HepG2 (cell line): ENCODE data around the gene IGF2BP3. TPM values are rescaled to one million over a fixed set of nuclear protein-coding genes. Genes with fewer than 3 reads are reported as not detected.

ENCODE experiments used
- AGO1 ChIP-seq: fragments of 200-400 bp; formaldehyde crosslinking; IDR thresholded peaks from 2 replicates; pipeline ENCODE4 v1.6.1; 2017; ENCODE audit warnings: mild to moderate bottlenecking, low read depth, low read length, moderate library complexity; ENCODE audit not compliant: poor library complexity, severe bottlenecking
- ATAD3A ChIP-seq: sonication (generic); formaldehyde crosslinking; IDR thresholded peaks from 2 replicates; pipeline ENCODE4 v1.4.0; 2020; ENCODE audit warnings: missing genetic modification reagents
- CBX5 ChIP-seq: sonication (generic); formaldehyde crosslinking; IDR thresholded peaks from 2 replicates; pipeline ENCODE4 v1.4.0; 2020; ENCODE audit warnings: missing genetic modification reagents, borderline replicate concordance
- DZIP1 ChIP-seq: sonication (generic); formaldehyde crosslinking; IDR thresholded peaks from 2 replicates; pipeline ENCODE4 v1.5.0; 2020; ENCODE audit warnings: mild to moderate bottlenecking, missing genetic modification reagents
- GLI4 ChIP-seq: sonication (generic); formaldehyde crosslinking; IDR thresholded peaks from 2 replicates; pipeline ENCODE4 v1.5.1; 2020; ENCODE audit warnings: missing genetic modification reagents, mild to moderate bottlenecking, moderate library complexity, borderline replicate concordance
- GTF2F1 ChIP-seq: fragments of 150-350 bp; IDR thresholded peaks from 2 replicates; pipeline ENCODE4 v1.6.1; 2014; ENCODE audit warnings: low read length
- HNF4G ChIP-seq, 2 experiments: sonication (generic) in 1 of 2; formaldehyde crosslinking in 1 of 2; IDR thresholded peaks; 2 replicates each; pipeline versions ENCODE4 v1.4.0 to v1.6.1; 2011 to 2020; ENCODE audit warnings: borderline replicate concordance in 2 of 2, low read depth in 2 of 2, mild to moderate bottlenecking in 2 of 2, low read length in 1 of 2, missing genetic modification reagents in 1 of 2, moderate library complexity in 1 of 2
- ISX ChIP-seq: sonication (generic); formaldehyde crosslinking; conservative IDR thresholded peaks from 2 replicates; pipeline ENCODE4 v1.5.0; 2020; ENCODE audit warnings: missing genetic modification reagents
- PAF1 ChIP-seq: IDR thresholded peaks from 2 replicates; pipeline ENCODE4 v1.6.1; 2016; ENCODE audit warnings: missing genetic modification reagents, missing compliant biosample characterization
- SNRNP70 ChIP-seq: fragments of 200-400 bp; formaldehyde crosslinking; IDR thresholded peaks from 2 replicates; pipeline ENCODE4 v1.6.1; 2017; ENCODE audit warnings: mild to moderate bottlenecking, low read depth, low read length, moderate library complexity
- THRA ChIP-seq: sonication (generic); formaldehyde crosslinking; IDR thresholded peaks from 2 replicates; pipeline ENCODE4 v1.4.0; 2020; ENCODE audit warnings: missing genetic modification reagents, borderline replicate concordance
- TOPORS ChIP-seq: sonication (generic); formaldehyde crosslinking; IDR thresholded peaks from 2 replicates; pipeline ENCODE4 v1.8.0; 2023; ENCODE audit warnings: mild to moderate bottlenecking, missing genetic modification reagents
- ZBTB8A ChIP-seq: sonication (generic); formaldehyde crosslinking; IDR thresholded peaks from 2 replicates; pipeline ENCODE4 v1.4.0; 2020; ENCODE audit warnings: mild to moderate bottlenecking, low read depth, missing genetic modification reagents, borderline replicate concordance
- ZNF224 ChIP-seq: sonication (generic); formaldehyde crosslinking; IDR thresholded peaks from 2 replicates; pipeline ENCODE4 v1.5.0; 2020; ENCODE audit warnings: mild to moderate bottlenecking, missing genetic modification reagents
- ZNF446 ChIP-seq: sonication (generic); formaldehyde crosslinking; IDR thresholded peaks from 2 replicates; pipeline ENCODE4 v1.5.0; 2020; ENCODE audit warnings: mild to moderate bottlenecking, missing genetic modification reagents
- ZNF598 ChIP-seq: sonication (generic); formaldehyde crosslinking; IDR thresholded peaks from 2 replicates; pipeline ENCODE4 v1.5.1; 2020; ENCODE audit warnings: mild to moderate bottlenecking, missing genetic modification reagents, borderline replicate concordance
- polyA plus RNA-seq, 8 experiments: library from polyadenylated mRNA; depleted of rRNA in 3 of 8; stranded (reverse) in 7 of 8; unstranded in 1 of 8; fragments of >200 nt; fragmentation: Illumina TruSeq in 4 of 8; extraction: Trizol in 4 of 8; gene quantifications; 2 replicates each; pipeline versions ENCODE4 v1.2.1 to v1.2.3, GENCODE V29; 2011 to 2016; ENCODE audit warnings: low read depth in 4 of 8, missing spikeins in 1 of 8, mixed read lengths in 1 of 8; ENCODE audit not compliant: insufficient read depth in 1 of 8
- total RNA-seq, 5 experiments: library from RNA; depleted of rRNA; stranded (reverse); fragments of >200 nt; fragmentation: Illumina TruSeq; extraction: Trizol; gene quantifications; 2 replicates each; pipeline ENCODE4 v1.2.3, GENCODE V29; 2016; ENCODE audit warnings: low read depth in 1 of 5
- TF ChIP-seq, protein P1 (sequence below): sonication (generic); formaldehyde crosslinking; IDR thresholded peaks from 2 replicates; pipeline ENCODE4 v1.5.0; 2020; ENCODE audit warnings: missing genetic modification reagents, mild to moderate bottlenecking, borderline replicate concordance
- TF ChIP-seq, protein P2 (sequence below): sonication (generic); formaldehyde crosslinking; IDR thresholded peaks from 2 replicates; pipeline ENCODE4 v1.4.0; 2020; ENCODE audit warnings: missing genetic modification reagents
- TF ChIP-seq, protein P3 (sequence below): sonication (generic); formaldehyde crosslinking; IDR thresholded peaks from 2 replicates; pipeline ENCODE4 v1.5.0; 2020; ENCODE audit warnings: missing genetic modification reagents

IGF2BP3 gene
- total and polyA plus RNA-seq, 2 of the 13 experiments (the other 11 are each of a cell fraction or from before 2014, with no cell fraction given), result 37.7 to 39.5 TPM

GRCh38 chr7:23358152-23358674 lies 112.1 kb downstream of the IGF2BP3 start (continued):
- TF ChIP-seq ISX (CRISPR knock-in tag) (no peak), ZNF598 (CRISPR knock-in tag) (no peak), GLI4 (CRISPR knock-in tag) (no peak), ZNF446 (CRISPR knock-in tag) (no peak), THRA (CRISPR knock-in tag) (0 out of 2 replicates have a peak, but pooled peaks have one; percentile 14), AGO1 (no peak), SNRNP70 (no peak), CBX5 (CRISPR knock-in tag) (no peak), TOPORS (CRISPR knock-in tag) (no peak), HNF4G (IDR thresholded peaks at IDR 0.05; ENCODE audit: borderline replicate concordance, low read depth, low read length) (peak; percentile 22; the same call in 1 of the 2 replicates), HNF4G (CRISPR knock-in tag; IDR thresholded peaks at IDR 0.05; ENCODE audit: borderline replicate concordance, low read depth) (no peak), ZBTB8A (CRISPR knock-in tag) (no peak), ATAD3A (no peak), DZIP1 (CRISPR knock-in tag) (no peak), ZNF224 (no peak), PAF1 (no peak), GTF2F1 (no peak)
- TF ChIP-seq, protein P1, sequence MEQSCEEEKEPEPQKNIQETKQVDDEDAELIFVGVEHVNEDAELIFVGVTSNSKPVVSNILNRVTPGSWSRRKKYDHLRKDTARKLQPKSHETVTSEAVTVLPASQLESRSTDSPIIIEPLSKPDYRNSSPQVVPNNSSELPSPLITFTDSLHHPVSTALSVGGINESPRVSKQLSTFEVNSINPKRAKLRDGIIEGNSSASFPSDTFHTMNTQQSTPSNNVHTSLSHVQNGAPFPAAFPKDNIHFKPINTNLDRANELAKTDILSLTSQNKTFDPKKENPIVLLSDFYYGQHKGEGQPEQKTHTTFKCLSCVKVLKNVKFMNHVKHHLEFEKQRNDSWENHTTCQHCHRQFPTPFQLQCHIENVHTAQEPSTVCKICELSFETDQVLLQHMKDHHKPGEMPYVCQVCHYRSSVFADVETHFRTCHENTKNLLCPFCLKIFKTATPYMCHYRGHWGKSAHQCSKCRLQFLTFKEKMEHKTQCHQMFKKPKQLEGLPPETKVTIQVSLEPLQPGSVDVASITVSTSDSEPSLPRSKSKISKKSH, result no peak
- TF ChIP-seq, protein P2, sequence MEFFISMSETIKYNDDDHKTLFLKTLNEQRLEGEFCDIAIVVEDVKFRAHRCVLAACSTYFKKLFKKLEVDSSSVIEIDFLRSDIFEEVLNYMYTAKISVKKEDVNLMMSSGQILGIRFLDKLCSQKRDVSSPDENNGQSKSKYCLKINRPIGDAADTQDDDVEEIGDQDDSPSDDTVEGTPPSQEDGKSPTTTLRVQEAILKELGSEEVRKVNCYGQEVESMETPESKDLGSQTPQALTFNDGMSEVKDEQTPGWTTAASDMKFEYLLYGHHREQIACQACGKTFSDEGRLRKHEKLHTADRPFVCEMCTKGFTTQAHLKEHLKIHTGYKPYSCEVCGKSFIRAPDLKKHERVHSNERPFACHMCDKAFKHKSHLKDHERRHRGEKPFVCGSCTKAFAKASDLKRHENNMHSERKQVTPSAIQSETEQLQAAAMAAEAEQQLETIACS (CRISPR knock-in tag), result no peak
- TF ChIP-seq, protein P3, sequence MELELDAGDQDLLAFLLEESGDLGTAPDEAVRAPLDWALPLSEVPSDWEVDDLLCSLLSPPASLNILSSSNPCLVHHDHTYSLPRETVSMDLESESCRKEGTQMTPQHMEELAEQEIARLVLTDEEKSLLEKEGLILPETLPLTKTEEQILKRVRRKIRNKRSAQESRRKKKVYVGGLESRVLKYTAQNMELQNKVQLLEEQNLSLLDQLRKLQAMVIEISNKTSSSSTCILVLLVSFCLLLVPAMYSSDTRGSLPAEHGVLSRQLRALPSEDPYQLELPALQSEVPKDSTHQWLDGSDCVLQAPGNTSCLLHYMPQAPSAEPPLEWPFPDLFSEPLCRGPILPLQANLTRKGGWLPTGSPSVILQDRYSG (CRISPR knock-in tag), result no peak
